ENCODE data around the gene CGB1.

GRCh38 chr19:48999481-49000325 lies 37.0 kb downstream of the CGB1 start:
- peak; percentile 77 for TF ChIP-seq CTCF (IDR thresholded peaks at IDR 0.05; ENCODE audit: borderline replicate concordance, extremely low read depth, low read length, poor library complexity, severe bottlenecking)
- TF ChIP-seq EZH2 (IDR thresholded peaks at IDR 0.05; ENCODE audit: borderline replicate concordance, low read depth, low read length, severe bottlenecking): no peak

Measured in DND-41 (cell line).